Measurements from ENCODE around the gene SLC2A1.

Gene SLC2A1

GRCh38 chr1:42938645-42939615, 19.7 kb downstream of the SLC2A1 start:
- no peak for TF ChIP-seq CTCF (IDR thresholded peaks at IDR 0.05; ENCODE audit: low read depth, low read length)
- DNase-seq (ENCODE audit: extremely low read depth, low read depth), result no peak

GRCh38 chr1:42937836-42938644, 20.6 kb downstream of the SLC2A1 start:
- TF ChIP-seq CTCF (IDR thresholded peaks at IDR 0.05; ENCODE audit: low read depth, low read length), result no peak
- DNase-seq (ENCODE audit: extremely low read depth, low read depth), result no peak

- no peak; the same call in 1 of the 2 replicates for TF ChIP-seq CTCF (IDR thresholded peaks at IDR 0.05; ENCODE audit: low read depth, low read length)
- DNase-seq (ENCODE audit: extremely low read depth, low read depth), result no peak
Measured at GRCh38 chr1:42937141-42937696, 21.4 kb downstream of the SLC2A1 start.

- TF ChIP-seq CTCF (IDR thresholded peaks at IDR 0.05; ENCODE audit: low read depth, low read length), result no peak
- DNase-seq (ENCODE audit: extremely low read depth, low read depth), result no peak
Measured at GRCh38 chr1:42936309-42937078, 22.2 kb downstream of the SLC2A1 start.

GRCh38 chr1:42935971-42936308, 22.7 kb downstream of the SLC2A1 start:
- no peak for DNase-seq (ENCODE audit: extremely low read depth, low read depth)
- no peak for TF ChIP-seq CTCF (IDR thresholded peaks at IDR 0.05; ENCODE audit: low read depth, low read length)

- no peak for TF ChIP-seq CTCF (IDR thresholded peaks at IDR 0.05; ENCODE audit: low read depth, low read length)
- DNase-seq (ENCODE audit: extremely low read depth, low read depth), result no peak
Measured at GRCh38 chr1:42935313-42935895, 23.3 kb downstream of the SLC2A1 start.
